A673 (cell line): Measurements from ENCODE around the gene ME3. TPM values are rescaled to one million over a fixed set of nuclear protein-coding genes. Genes with fewer than 3 reads are reported as not detected.

Source experiments
- BruUV-seq: library from RNA; stranded (reverse); fragments of 400-500 nt; replicated peaks from 2 replicates; lab custom pipeline; 2021; lab: Mats Ljungman, UMichigan
- CTCF ChIA-PET: fragments of 300-600 bp; sonication (Branson Sonifier 250); formaldehyde crosslinking; loops from one replicate; lab custom pipeline; 2022; ENCODE audit warnings: antibody characterized with exemption; lab: Charles Lee
- POLR2A ChIA-PET: fragments of 300-600 bp; sonication (Branson Sonifier 250); formaldehyde crosslinking; loops from one replicate; lab custom pipeline; 2022; ENCODE audit warnings: antibody characterized with exemption; ENCODE audit not compliant: low non-redundant PET; lab: Charles Lee
- DNase-seq: peaks from one replicate; pipeline ENCODE4 v3.0.0-alpha.2; 2015; ENCODE audit warnings: low spot score
- H3K27ac ChIP-seq: fragments of 200-600 bp; sonication (generic); 2 replicates; pipeline ENCODE4 v1.5.1; 2016; ENCODE audit warnings: mixed run types, low read depth, mild to moderate bottlenecking, mixed read lengths, antibody characterized with exemption, low read length; ENCODE audit not compliant: poor library complexity, severe bottlenecking
- H3K27me3 ChIP-seq: fragments of 200-600 bp; sonication (generic); replicated peaks from 2 replicates; pipeline ENCODE4 v1.6.1; 2017; ENCODE audit warnings: mixed run types, low read depth, mild to moderate bottlenecking, mixed read lengths, antibody characterized with exemption, low read length; ENCODE audit not compliant: insufficient read depth, poor library complexity
- H3K36me3 ChIP-seq: fragments of 200-600 bp; sonication (generic); 2 replicates; pipeline ENCODE4 v1.6.1; 2016; ENCODE audit warnings: mixed run types, mild to moderate bottlenecking, mixed read lengths, antibody characterized with exemption, low read length; ENCODE audit not compliant: insufficient read depth, poor library complexity, severe bottlenecking
- H3K4me1 ChIP-seq: fragments of 200-600 bp; sonication (generic); 2 replicates; pipeline ENCODE4 v1.6.1; 2017; ENCODE audit warnings: mixed run types, mild to moderate bottlenecking, mixed read lengths, antibody characterized with exemption, low read length; ENCODE audit not compliant: insufficient read depth, poor library complexity, severe bottlenecking
- H3K4me3 ChIP-seq: fragments of 200-600 bp; sonication (generic); 2 replicates; pipeline ENCODE4 v1.5.1; 2016; ENCODE audit warnings: low read depth, mixed run types, mild to moderate bottlenecking, mixed read lengths, low read length; ENCODE audit not compliant: poor library complexity, severe bottlenecking
- H3K9me3 ChIP-seq: fragments of 200-600 bp; sonication (generic); 2 replicates; pipeline ENCODE4 v1.6.1; 2016; ENCODE audit warnings: mixed run types, low read depth, mild to moderate bottlenecking, mixed read lengths, antibody characterized with exemption, low read length; ENCODE audit not compliant: poor library complexity, severe bottlenecking
- EZH2 ChIP-seq: fragments of 200-600 bp; sonication (generic); IDR thresholded peaks from 2 replicates; pipeline ENCODE4 v1.6.1; 2017; ENCODE audit warnings: borderline replicate concordance, low read depth, mild to moderate bottlenecking, mixed read lengths, antibody characterized with exemption, low read length; ENCODE audit not compliant: poor library complexity, severe bottlenecking
- intact Hi-C: fragments of 100-400 bp; cut with micrococcal nuclease; formaldehyde crosslinking; loops from one replicate; pipeline ENCODE4 v1.10.0; 2022; ENCODE audit not compliant: unreplicated experiment
- total RNA-seq: library from RNA; stranded (reverse); gene quantifications from 2 replicates; pipeline ENCODE4 v1.2.3, GENCODE V29; 2021
- TF ChIP-seq, protein P1 (sequence below): fragments of 300-800, 200-600 bp; sonication (generic); conservative IDR thresholded peaks from 2 replicates; pipeline ENCODE4 v1.5.1; 2017; ENCODE audit warnings: low read depth, mild to moderate bottlenecking, antibody characterized with exemption, low read length, moderate library complexity, mixed read lengths

The ME3 gene
- total RNA-seq, 1 experiment from 2014 or later, result 7.6 TPM

DNA sequence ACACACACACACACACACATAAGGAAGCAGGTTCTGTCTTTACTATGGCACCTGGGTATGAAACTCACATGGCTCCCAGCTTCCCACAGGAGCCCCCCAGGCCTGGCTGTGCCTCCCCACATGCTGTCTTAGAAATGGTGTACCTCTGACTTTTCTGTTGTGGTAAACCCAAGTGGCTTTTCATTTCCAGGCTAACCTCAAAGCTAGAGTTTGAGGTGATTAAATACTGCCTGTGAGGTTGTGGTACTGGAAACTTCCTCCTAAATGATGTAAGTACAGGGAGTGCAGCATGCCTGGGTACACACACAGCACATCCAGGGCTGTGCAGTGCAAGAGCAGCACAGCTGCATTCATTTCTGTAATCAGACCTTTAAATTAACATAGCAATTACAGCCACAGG, 34.4 kb downstream of the ME3 start:
- no peaks in the 10 kb centered on the region for H3K9me3 ChIP-seq
- intact Hi-C loops, result no loop called here
- no peak overlapping the region for H3K4me3 ChIP-seq
- no TSS peak for BruUV-seq
- TF ChIP-seq, protein P1, sequence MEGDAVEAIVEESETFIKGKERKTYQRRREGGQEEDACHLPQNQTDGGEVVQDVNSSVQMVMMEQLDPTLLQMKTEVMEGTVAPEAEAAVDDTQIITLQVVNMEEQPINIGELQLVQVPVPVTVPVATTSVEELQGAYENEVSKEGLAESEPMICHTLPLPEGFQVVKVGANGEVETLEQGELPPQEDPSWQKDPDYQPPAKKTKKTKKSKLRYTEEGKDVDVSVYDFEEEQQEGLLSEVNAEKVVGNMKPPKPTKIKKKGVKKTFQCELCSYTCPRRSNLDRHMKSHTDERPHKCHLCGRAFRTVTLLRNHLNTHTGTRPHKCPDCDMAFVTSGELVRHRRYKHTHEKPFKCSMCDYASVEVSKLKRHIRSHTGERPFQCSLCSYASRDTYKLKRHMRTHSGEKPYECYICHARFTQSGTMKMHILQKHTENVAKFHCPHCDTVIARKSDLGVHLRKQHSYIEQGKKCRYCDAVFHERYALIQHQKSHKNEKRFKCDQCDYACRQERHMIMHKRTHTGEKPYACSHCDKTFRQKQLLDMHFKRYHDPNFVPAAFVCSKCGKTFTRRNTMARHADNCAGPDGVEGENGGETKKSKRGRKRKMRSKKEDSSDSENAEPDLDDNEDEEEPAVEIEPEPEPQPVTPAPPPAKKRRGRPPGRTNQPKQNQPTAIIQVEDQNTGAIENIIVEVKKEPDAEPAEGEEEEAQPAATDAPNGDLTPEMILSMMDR, result no peak
- no peak for TF ChIP-seq EZH2
- ChIA-PET POLR2A (no interaction called here), CTCF (no interaction called here)
- H3K27ac ChIP-seq, result no peak overlapping the region
- no peaks in the 10 kb centered on the region for H3K27me3 ChIP-seq
- H3K4me1 ChIP-seq, result peaks cover under 1% of the 10 kb centered on the region
- H3K36me3 ChIP-seq, result no peaks in the 10 kb centered on the region
- DNase-seq, result no peak

DNA sequence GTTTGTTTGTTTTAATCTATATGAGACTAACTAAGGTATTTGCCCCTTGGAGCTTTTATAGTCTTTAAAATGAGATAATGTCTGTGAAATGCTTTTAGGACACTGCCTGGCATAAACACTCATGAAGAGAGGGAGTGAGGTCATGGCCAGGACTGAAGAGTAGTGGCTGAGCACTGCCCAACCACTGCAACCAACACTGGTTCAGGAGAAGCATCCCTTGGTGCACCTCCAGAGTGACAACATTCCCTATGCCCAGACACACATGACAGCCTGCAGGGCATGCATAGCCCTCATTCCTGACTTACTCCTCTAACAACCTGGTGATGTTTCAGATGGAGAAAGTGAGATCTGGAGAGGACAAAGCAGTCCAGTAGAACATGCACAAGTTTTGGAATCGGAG, 36.1 kb downstream of the ME3 start:
- H3K4me1 ChIP-seq, result peaks cover 3% of the 10 kb centered on the region

DNA sequence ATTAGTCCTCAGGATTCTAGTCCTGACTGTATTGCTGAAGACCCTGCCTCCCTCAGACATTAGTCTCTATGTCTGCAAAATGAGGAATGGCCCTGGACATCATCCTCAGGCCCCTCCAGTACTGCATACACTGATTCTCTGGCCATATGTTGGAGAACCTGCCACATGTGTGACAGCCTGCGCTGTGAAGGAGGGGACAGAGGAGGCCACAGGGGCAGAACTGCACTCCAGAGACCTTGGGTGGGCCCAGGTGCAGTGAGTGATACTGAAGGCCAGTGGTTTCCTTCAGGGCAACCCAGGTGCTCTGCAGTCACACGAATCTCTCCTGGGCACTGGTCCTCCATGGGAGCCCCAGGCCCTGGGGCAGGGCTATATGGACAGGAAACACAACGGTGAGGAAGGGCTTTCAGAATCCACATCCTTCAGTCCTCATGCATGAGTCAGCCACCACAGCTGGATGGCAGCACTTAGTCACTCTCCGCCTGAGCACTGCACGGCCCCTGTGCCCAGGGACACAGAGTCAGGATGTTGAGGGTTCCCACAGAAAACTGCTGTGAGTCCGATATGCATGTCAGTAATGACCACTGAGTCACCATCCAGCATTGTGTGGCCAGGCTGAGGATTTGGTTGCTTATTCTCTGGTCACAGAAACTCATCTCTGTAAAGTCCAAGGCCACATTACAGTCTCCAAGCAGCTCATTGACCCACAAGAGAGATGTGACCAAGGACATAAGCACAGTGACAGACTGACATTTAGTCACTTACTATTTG, 39.7 kb downstream of the ME3 start:
- Histone ChIP-seq H3K27ac (no peak overlapping the region), H3K36me3 (no peaks in the 10 kb centered on the region), H3K4me3 (no peak overlapping the region), H3K9me3 (no peaks in the 10 kb centered on the region), H3K27me3 (no peaks in the 10 kb centered on the region), H3K4me1 (peaks cover 3% of the 10 kb centered on the region)
- ChIA-PET POLR2A (no interaction called here), CTCF (interaction anchor here (0.8 kb wide), 1 partner anchor 170 kb away, joined by 3 read pairs; no protein-coding TSS in a partner anchor)
- BruUV-seq, result no TSS peak
- peak; percentile 83 for DNase-seq
- intact Hi-C loops, result loop anchor here (1.0 to 5.0 kb wide), 2 partner anchors 170 to 186 kb away; partner anchors contain the start of gene PRSS23
- TF ChIP-seq, protein P1, result peak; percentile 59
- no peak for TF ChIP-seq EZH2

More for the DNA sequence above, 36.1 kb downstream of the ME3 start:
- no TSS peak for BruUV-seq
- no peak for DNase-seq
- ChIA-PET CTCF (no interaction called here), POLR2A (no interaction called here)
- no peak for TF ChIP-seq EZH2
- TF ChIP-seq, protein P1, result no peak
- intact Hi-C loops, result no loop called here
- Histone ChIP-seq H3K4me3 (no peak overlapping the region), H3K36me3 (no peaks in the 10 kb centered on the region), H3K9me3 (no peaks in the 10 kb centered on the region), H3K27ac (no peak overlapping the region), H3K27me3 (no peaks in the 10 kb centered on the region)
